NCI-H82 (cell line): Measurements from ENCODE around the gene RBM24.
"Not testable (repeated sequence)": the region's sequence is repeated elsewhere in the genome, so short reads cannot be mapped to it uniquely, and the experiment has no call there.

Source experiments
- DNase-seq: peaks from one replicate; lab custom pipeline; 2025; lab: John Stamatoyannopoulos, UW

The RBM24 gene

DNA sequence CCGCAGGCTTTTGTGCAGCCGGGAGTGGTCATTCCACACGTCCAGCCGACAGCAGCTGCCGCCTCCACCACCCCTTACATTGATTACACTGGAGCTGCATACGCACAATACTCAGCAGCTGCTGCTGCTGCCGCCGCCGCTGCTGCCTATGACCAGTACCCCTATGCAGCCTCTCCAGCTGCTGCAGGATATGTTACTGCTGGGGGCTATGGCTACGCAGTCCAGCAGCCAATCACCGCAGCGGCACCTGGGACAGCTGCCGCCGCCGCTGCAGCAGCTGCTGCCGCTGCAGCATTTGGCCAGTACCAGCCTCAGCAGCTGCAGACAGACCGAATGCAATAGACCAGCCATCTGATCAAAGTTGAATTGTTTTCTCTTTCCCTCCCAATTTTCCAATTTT lies 10.6 kb downstream of the RBM24 start:
- no peak for DNase-seq

DNA sequence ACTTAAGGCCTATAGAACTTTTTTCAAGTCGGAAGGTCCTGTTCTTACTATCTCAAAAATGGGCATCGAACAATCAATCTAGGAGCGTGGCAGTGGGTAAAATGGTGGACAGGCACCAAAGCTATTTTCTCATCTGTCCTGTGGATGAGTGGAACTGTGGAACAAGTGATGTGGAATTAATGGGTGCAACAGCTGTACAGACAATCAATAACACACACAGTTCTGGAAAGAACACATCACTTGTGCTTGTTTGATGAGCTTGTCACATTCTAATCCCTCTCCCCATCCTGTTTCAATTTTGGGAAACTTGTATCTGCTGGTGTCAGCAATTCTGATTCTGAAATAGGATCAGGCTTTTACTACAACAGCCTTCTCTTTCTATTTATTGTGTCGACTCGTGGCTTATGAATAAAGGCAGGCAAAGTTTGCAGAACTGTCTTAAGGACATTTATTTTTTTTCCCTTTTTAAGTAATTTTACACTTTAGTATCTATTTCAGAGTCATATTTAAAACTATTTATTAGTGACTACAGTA lies 11.5 kb downstream of the RBM24 start:
- no peak for DNase-seq

DNA sequence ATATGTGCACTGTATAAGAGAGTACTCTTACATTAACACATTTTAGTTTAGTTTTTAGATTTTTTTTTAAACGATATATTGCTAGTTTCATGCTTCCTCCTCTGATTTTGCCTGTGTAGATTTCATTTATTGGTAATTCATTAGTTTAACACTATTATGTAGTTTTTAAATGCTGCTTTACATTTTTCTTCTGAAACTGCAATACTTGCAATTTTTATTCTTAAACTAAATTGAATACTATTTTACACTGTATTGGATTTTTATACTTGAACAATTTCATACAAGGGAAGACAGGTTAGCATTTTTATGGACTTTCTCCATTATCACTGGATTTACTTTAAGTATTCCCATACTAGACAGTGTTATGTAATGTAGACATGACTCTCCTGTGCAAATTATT lies 12.2 kb downstream of the RBM24 start:
- no peak for DNase-seq

DNA sequence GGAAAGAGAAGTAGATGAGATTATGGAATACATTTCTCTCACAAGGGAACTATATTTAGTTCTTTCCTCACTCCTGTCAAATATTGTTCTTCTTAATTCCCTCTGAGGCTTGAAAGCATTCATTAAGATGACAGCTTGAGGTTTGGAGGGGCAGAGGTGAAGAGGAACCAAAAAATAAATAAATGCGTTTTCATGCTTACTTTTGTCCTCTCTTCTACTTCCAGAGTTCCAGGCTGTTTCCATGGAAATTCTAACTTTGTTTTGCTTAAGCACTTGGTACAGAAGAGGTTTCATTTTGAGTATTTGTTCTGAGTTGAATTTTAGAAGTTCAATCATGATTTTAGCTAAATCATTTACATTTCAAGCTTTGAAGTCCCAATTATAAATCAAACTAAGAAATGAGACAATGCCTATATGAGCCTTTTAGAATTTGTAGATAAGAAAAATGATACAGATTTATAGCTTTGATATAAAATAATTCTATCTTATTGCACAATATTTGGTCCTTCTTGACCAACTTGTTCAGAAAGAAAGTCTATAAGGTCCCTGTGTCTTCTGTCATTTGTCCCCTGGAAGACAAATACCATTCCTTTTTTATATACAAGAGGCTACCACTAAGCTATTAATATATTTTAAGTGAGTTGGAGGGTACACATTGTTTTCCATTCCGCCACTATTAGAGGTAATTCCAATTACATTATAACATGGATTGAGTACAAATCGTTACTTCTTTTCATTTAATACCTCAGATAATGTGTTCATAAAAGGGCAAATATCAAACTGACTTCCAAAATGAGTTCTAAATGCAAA lies 16.3 kb downstream of the RBM24 start:
- no peak for DNase-seq

DNA sequence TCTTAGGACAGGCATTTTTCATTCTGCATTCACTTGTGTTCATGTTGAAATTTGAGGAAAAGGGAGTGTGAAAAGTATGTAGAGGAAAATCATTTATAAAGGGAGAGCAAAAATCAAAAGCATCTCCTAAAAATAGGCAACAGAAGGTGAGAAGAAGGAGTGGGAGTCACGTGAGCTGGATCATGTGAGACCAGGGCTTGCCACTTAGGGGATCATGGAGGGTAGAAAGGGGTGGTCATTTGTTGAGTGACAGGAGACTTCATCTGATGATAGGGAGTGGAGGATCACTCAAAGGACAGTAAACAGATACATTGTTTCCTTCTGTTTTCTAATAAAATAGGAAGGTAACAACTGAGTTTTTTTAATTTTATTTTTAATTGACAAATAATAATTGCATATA lies 17.1 kb downstream of the RBM24 start:
- no peak for DNase-seq

DNA sequence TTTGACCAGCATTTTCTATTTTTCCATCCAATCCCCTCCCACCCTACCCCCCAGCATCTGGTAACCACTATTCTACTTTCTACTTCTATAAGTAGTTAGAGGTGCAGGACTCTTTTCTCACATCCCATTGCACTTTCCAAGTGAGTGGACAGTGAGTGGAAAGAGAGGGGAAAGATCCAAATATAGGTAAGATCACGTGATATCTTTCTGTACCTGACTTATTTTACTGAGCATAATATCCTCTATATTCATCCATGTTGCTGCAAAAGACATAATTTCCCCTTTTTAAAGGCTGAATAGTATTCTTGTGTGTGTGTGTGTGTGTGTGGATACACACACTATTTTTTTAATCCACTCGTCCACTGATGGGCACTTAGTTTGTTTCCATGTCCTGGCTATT lies 18.1 kb downstream of the RBM24 start:
- no peak for DNase-seq

DNA sequence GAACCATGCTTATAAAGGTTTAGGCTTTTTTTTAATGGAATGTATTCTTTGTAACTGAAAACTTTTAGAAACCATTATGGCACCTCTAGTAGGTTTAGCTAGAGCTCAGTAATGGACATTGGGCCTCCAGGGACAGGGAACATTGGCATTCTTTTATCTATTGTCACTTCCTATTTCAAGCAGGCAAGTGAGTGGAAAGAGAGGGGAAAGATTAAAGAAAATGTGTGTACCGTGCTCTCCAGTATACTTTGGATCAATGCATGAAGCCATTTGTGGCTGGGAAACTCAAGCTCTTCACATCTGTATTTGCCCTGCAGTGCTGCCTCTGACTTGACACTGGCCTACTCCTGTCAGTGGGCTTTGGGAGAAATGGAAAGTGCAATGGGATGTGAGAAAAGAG lies 18.6 kb downstream of the RBM24 start:
- no peak for DNase-seq

DNA sequence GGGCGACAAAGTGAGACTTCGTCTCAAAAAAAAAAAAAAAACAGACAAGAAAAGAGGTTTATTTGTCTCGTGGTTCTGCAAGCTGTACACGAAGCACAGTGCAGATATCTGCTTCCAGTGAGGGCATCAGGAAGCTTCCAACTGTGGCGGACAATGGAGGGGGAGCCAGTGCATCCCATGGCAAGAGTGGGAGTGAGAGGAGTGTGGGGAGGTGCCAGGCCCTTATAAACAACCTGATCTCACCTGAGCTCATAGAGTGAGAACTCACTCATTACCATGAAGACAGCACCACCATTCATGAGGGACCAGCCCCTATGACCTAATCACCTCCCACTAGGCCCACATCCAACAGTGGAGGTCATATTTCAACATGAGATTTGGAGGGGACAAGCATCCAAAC lies 19.5 kb downstream of the RBM24 start:
- DNase-seq, result no peak

DNA sequence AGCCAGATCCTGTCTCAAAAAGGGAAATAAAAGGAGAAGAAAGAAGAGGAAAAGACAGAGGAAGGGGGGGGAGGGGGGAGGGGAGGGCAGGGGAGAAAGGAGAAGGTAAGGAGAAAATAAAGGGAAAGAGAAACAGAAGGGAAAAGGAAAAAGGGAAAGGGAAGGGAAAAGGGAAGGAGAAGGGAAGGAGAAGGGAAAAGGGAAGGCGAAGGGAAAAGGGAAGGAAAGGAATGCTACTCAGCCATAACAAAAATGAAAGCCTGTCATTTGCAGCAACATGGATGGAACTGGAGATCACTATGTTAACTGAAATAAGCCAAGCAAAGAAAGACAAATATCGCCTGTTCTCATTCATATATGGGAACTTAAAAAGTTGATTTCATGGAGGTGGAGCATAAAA lies 22.3 kb downstream of the RBM24 start:
- no peak for DNase-seq

DNA sequence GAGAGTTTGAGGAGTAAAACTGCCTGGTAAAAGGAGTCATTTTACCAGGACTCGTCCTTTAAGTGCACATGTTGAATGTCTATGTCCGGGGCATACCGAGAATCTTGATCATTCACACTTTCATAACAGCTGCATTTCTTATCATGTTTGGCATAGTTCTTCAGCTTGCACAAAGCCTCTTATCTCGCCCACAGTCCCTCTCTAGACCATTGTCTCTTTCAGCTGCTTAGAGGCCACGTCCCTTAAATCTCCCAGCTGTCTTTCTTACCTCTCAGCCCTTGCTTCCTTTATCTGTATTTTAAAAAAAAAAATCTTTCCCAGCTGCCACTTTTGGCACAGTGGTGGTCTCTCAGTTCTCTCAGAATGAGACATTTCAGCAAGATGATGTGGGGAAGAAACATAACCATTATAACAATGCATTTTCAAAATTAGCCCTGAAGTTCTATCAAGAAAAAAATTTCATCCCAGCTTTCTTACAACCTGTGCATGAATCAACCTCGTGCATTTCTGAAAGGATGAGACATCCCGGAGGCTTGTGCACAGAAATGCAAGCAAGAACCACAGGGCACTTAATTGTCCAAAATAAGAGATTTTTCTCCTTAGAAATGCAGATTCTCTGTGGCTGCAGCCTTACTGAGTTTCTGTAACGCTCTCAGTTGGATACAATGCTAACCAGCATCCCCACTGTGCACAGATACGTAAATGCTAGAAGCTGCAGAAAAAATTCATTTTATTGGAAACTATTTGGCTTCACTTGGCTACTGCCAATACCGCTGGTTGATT lies 24.2 kb downstream of the RBM24 start:
- DNase-seq, result peak; percentile 58

DNA sequence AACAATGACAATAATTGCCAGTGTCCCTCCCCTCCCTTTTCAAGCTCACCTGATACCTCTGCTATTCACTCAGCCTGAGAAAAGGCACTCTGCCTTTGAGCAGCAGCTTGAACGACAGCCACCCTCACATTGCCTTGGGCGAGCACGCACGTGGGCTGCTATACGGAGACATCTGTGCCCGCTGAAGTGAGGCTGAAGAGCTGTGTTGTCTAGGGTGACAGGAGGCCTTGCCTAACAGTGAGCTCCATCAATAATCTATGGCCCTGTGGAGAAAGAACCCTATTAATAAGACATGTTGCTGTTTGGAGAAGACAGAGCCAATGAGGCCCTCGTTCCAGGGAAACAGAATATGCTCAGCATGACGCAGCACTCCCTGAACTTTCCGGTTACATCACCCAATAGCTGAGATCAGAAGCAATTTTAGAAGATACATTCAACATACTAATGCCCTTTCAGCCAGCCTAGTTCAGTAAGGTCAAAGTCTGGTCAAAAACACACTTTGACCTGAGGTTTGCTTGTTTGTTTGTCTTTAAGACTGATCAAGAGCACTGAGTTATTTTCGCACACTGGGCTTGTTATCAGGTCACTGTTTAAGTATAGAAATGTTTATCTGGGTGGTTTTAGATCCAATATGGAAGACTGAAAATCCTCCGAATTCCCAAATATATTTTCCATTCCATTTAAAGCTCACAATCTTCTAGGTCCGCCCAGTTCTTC lies 30.6 kb downstream of the RBM24 start:
- DNase-seq, result no peak

DNA sequence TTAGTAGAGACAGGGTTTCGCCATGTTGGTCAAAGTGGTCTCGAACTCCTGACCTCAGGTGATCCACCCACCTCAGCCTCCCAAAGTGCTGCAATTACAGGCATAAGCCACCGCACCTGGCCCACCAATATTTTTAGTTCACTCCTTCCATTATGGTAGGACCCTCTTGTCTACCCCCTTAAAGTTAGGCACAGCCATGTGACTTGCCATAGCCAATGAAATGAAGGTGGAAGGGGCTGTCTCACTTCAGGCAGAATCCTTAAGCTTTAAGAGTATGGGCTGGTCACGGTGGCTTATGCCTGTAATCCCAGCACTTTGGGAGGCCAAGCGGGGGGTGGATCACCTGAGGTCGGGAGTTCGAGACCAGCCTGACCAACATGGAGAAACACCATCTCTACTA lies 32.1 kb downstream of the RBM24 start:
- not testable (repeated sequence) for DNase-seq

DNA sequence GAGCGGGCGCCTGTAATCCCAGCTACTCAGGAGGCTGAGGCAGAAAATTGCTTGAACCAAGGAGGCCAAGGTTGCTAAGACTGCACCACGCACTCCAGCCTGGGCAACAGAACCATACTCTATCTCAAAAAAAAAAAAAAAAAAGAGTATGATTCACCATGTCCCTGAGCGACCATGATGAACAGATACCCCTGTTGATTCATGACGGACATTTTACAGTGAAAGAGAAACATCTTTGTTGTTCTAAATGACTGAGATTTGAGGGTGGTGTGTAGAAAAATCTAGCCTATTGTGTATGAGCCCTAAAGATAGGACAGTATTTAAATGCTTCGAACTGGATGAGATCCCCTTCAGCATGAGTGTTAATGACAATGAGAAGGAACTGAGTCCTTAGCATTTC lies 32.8 kb downstream of the RBM24 start:
- no peak for DNase-seq

DNA sequence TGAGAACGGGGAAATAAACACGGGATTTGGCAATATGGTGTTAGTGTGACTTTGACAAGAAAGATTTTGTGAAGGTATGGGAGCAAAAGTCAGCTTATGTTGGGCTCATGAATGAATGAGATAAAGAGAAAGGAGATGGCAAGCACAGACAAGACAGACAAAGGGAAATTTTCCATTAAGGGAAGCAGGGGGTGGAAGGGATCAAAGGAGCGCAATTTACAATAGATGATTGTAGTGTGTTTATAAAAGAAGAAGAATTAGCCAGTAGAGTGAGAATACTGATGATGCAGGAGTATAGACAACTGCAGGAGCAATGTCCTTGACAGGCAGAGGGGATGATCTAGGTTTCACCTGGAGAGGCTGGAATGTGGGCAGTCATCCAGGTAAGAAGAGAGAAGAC lies 34.1 kb downstream of the RBM24 start:
- no peak for DNase-seq

DNA sequence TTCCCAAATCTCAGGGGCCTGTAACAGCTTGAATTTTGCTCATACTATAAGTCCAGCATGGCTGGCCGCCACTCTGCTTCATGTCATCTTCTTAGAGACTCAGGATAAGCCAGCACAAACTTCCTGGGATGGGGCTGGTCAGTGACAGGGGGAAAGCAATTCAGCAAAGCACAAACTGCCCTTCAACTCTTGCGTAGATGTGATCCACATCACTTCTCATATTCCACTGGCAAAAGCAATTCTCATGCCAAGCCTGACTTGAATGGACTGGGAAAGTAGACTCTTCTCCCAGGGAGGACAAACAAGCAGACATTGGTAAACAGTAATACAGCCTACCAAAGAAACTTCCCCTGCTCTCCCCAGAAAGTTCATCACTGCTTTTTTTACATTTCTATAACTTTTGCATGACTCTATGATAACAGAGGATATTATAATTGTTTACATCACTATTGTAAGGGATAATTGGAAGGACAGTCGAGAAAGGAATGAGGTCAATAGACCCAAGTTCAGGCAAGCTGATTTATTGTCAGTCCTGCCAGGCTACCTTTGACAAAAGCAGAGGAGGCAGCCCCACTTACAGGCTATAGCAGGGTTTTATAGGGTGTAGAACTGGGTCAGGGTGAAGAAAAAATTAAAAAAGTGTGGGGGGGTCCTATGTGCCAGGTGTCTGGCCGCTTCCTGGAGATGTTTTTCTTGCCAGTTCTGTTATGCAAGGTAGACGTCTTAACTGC lies 37.4 kb downstream of the RBM24 start:
- DNase-seq, result no peak

DNA sequence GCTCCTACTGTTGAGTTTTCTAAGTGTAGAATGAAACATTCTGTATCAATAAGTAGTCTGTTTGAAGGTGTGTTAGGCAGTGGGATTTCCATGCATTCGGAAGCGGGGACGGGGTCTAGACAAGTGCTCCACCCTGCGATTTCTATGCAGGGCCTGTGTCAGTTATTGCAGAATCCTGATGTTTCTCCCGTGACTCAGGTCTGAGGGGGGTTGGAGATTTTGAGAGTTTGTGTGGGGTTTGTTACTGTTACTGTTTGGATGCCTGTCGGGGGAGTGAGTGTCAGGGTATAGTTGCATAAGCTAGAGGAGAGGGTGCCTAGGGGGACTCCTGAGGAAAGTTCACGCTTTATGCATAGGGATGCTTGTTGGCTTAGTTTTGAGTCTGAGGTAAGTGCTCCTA lies 39.1 kb downstream of the RBM24 start:
- DNase-seq, result not testable (repeated sequence)

DNA sequence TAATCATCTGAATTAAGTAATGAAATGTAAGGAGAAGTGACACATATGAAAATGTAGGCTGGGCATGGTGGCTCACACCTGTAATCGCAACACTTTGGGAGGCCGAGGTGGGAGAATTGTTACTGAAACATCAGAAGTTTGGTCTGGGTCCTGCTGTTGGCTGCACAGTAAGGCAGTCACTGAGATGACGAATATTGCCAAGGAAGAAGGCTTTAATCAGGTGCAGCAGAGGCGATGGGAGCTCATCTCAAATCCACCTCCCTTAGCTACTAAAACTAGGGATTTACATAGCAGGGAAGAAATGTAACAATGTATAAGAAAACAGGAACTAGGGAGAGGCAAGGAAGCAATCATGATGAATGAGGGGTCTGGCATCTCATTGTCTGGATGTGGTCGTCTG lies 50.1 kb downstream of the RBM24 start:
- DNase-seq, result no peak

DNA sequence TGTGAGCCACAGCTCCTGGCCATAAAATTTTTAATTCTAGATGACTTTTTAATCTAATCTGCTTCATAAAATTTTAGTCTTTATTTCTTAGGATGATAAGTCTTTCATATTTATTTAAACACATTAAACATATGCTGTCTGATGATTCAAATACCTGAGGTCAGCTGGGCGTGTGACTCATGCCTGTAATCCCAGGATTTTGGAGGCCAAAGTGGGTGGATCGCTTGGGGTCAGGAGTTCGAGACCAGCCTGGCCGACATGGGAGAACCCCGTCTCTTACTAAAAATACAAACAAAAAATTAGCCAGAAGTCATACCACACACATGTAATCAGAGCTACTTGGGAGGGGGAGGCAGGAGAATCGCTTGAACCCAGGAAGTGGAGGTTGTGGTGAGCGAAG lies 53.1 kb downstream of the RBM24 start:
- no peak for DNase-seq

DNA sequence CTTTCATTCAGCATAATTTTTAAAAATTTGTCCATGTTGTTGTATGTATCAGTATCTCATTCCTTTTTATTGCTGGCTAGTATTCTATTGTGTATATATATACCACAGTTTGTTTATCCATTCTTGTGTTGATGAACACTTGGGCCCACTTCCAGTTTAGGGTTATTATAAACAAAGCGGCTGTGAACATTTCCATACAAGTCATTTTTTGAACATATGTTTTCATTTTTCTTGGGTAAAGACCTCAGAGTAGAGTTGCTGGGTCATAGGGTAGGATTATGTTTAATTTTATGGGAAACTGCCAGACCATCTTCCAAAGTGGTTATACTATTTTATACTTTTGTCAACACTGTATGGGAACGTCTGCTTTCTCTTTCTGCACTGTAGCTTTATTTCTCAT lies 55.3 kb downstream of the RBM24 start:
- no peak for DNase-seq

DNA sequence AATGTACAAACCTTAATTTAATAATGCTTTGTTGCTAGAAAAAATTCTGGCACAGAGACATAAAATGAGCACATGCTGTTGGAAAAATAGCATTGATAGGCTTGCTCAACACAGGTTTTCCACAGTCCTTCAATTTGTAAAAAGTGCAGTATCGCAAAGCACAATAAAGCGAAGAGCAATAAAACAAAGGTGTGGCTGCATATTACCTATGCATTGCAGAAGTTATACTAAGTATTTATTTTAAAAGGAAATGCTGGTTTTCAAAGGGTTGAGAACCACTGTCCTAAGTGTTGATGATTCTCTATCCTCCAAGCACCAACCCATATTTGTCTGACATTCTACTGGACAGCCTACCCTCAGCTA lies 58.1 kb downstream of the RBM24 start:
- DNase-seq, result no peak

DNA sequence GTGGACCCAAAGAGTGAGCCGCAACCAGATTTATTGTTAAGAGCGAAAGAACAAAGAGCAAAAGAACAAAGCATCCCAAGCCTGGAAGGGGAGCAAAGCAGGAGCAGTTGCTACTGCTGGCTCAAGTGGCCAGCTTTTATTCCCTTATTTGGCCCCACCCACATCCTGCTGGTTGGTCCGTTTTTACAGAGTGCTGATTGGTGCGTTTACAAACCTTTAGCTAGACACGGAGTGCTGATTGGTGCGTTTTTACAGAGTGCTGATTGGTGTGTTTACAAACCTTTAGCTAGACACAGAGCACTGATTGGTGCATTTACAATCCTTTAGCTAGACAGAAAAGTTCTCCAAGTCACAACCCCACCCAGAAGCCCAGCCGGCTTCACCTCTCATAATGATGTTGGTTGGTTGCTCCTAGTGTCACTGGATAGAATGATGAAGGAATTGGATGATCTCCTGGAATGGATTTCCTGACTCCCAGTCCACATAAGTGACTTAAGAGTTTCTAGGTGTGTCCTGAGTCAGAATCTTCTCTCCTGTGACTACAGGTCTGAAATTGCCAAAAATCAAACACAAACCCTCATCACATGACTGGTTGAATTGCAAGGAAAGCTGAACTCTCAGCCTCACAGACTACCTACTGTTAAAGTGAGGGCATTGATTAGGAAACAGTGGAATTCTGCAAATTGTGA lies 60.1 kb downstream of the RBM24 start:
- no peak for DNase-seq
